ENCODE measurements around the gene RFLNA. TPM values are rescaled to one million over a fixed set of nuclear protein-coding genes. Genes with fewer than 3 reads are reported as not detected.

RFLNA gene
- total and polyA plus RNA-seq, 2 experiments from 2014 or later: 3.9 to 20.4 TPM

GRCh38 chr12:124282287-124282686, 12.6 kb upstream of the RFLNA start (continued):
- TF ChIP-seq ETS1 (IDR thresholded peaks at IDR 0.05): no peak
- no peak for TF ChIP-seq CREB1 (CRISPR knock-in tag; IDR thresholded peaks at IDR 0.05; ENCODE audit: low read depth)
- TF ChIP-seq NANOG (IDR thresholded peaks at IDR 0.05; ENCODE audit: borderline replicate concordance): no peak
- TF ChIP-seq POLR2AphosphoS5 (IDR thresholded peaks at IDR 0.05; ENCODE audit: low read depth): no peak
- no peak for TF ChIP-seq STAT1 (IDR thresholded peaks at IDR 0.05; ENCODE audit: unreplicated experiment)
- TF ChIP-seq JUNB (IDR thresholded peaks at IDR 0.05; ENCODE audit: unreplicated experiment): no peak

GRCh38 chr12:124283326-124283725, 11.6 kb upstream of the RFLNA start:
- Mint-ChIP-seq H3K27me3 (ENCODE audit: insufficient read depth, low read depth, poor library complexity) (peaks cover 6% of the 10 kb centered on the region), H3K9me3 (peaks cover 21% of the 10 kb centered on the region), H3K36me3 (ENCODE audit: low read depth) (0 out of 3 replicates have a peak, but pooled peaks cover 3% of the 10 kb centered on the region), H3K4me3 (no peak overlapping the region), H3K4me1 (peaks cover 14% of the 10 kb centered on the region), H3K27ac (no peak overlapping the region)
- Histone ChIP-seq H3K79me2 (replicated peaks; ENCODE audit: insufficient read depth) (no peaks in the 10 kb centered on the region), H3K27me3 (ENCODE audit: insufficient read depth) (no peaks in the 10 kb centered on the region), H2AFZ (peak overlapping the region; percentile 56; the same call in 1 of the 2 replicates), H3K4me2 (no peak overlapping the region), H3K4me1 (ENCODE audit: insufficient read depth) (peaks cover 20% of the 10 kb centered on the region), H3K36me3 (ENCODE audit: insufficient read depth) (0 out of 2 replicates have a peak, but pooled peaks cover 5% of the 10 kb centered on the region), H3F3A (replicated peaks; ENCODE audit: low read depth) (no peaks in the 10 kb centered on the region), H3K9me2 (ENCODE audit: insufficient read depth) (no peaks in the 10 kb centered on the region), H3K27ac (ENCODE audit: low read depth) (no peak overlapping the region), H3K4me3 (no peak overlapping the region), H4K20me1 (replicated peaks; ENCODE audit: insufficient read depth) (no peaks in the 10 kb centered on the region)
- DNase-seq (ENCODE audit: low spot score): no peak
- ATAC-seq: no peak
- TF ChIP-seq CTCF (conservative IDR thresholded peaks at IDR 0.05; ENCODE audit: low read depth in 2 of 2): no peak
- TF ChIP-seq CREB1 (CRISPR knock-in tag; IDR thresholded peaks at IDR 0.05; ENCODE audit: low read depth): no peak

GRCh38 chr12:124284368-124284767, 10.5 kb upstream of the RFLNA start:
- no peak overlapping the region for H3K4me3 ChIP-seq
- peaks cover 4% of the 10 kb centered on the region; the same call in 2 of the 3 replicates for H3K4me1 Mint-ChIP-seq
- H3K4me2 ChIP-seq: no peak overlapping the region
- H3F3A ChIP-seq (replicated peaks; ENCODE audit: low read depth): 0 out of 2 replicates have a peak, but pooled peaks cover 2% of the 10 kb centered on the region
- H3K36me3 ChIP-seq (ENCODE audit: insufficient read depth): 0 out of 2 replicates have a peak, but pooled peaks cover 5% of the 10 kb centered on the region
- H3K9me3 Mint-ChIP-seq: peaks cover 25% of the 10 kb centered on the region
- peaks cover 3% of the 10 kb centered on the region; the same call in 1 of the 3 replicates for H3K36me3 Mint-ChIP-seq (ENCODE audit: low read depth)
- no peaks in the 10 kb centered on the region for H3K9me2 ChIP-seq (ENCODE audit: insufficient read depth)
- H4K20me1 ChIP-seq (replicated peaks; ENCODE audit: insufficient read depth): no peaks in the 10 kb centered on the region
- H3K27ac ChIP-seq (ENCODE audit: low read depth): no peak overlapping the region
- H3K4me3 Mint-ChIP-seq: no peak overlapping the region
- no peaks in the 10 kb centered on the region for H3K79me2 ChIP-seq (replicated peaks; ENCODE audit: insufficient read depth)
- no peak overlapping the region for H2AFZ ChIP-seq
- ATAC-seq (no peak), DNase-seq (ENCODE audit: low spot score) (no peak)
- peaks cover 13% of the 10 kb centered on the region for H3K4me1 ChIP-seq (ENCODE audit: insufficient read depth)
- H3K27me3 ChIP-seq (ENCODE audit: insufficient read depth): no peaks in the 10 kb centered on the region
- no peak overlapping the region for H3K27ac Mint-ChIP-seq
- H3K27me3 Mint-ChIP-seq (ENCODE audit: insufficient read depth, low read depth, poor library complexity): peaks cover 6% of the 10 kb centered on the region
- TF ChIP-seq ZNF462 (CRISPR knock-in tag; IDR thresholded peaks at IDR 0.05) (no peak), EZH2 (IDR thresholded peaks at IDR 0.05; ENCODE audit: low read depth, unreplicated experiment) (no peak), NANOG (IDR thresholded peaks at IDR 0.05; ENCODE audit: borderline replicate concordance) (no peak), ZNF114 (CRISPR knock-in tag; IDR thresholded peaks at IDR 0.05) (no peak), EZH2phosphoT487 (IDR thresholded peaks at IDR 0.05; ENCODE audit: unreplicated experiment) (no peak)

Measured in GM23338 (cell line).